ENCODE measurements around the gene SPDYE2B. TPM values are rescaled to one million over a fixed set of nuclear protein-coding genes. Genes with fewer than 3 reads are reported as not detected.
"Not testable (repeated sequence)": the region's sequence is repeated elsewhere in the genome, so short reads cannot be mapped to it uniquely, and the experiment has no call there.

SPDYE2B gene
- not detected in 2 replicates for total RNA-seq (ENCODE audit: low replicate concordance)
- long read RNA-seq, partial matches to known transcripts: 0 of 3 reads
- long read RNA-seq, other reads (novel, unspliced or antisense): 3 of 3 reads

GRCh38 chr7:102649924-102650323 is at the start of gene SPDYE2B:
Gene SPDYE2B (plus strand): TSS chr7:102650319. CDS start chr7:102652349, 2,030 bp downstream.
- not testable (repeated sequence) for H3K4me3 Mint-ChIP-seq; H3K27ac Mint-ChIP-seq; H3K27me3 Mint-ChIP-seq; H3K9me3 Mint-ChIP-seq; DNase-seq (ENCODE audit: extremely low spot score, unreplicated experiment); H3K4me1 Mint-ChIP-seq (ENCODE audit: unreplicated experiment); H3K36me3 Mint-ChIP-seq

- not testable (repeated sequence) for H3K36me3 Mint-ChIP-seq; H3K9me3 Mint-ChIP-seq; H3K27ac Mint-ChIP-seq; H3K4me1 Mint-ChIP-seq (ENCODE audit: unreplicated experiment); DNase-seq (ENCODE audit: extremely low spot score, unreplicated experiment); H3K4me3 Mint-ChIP-seq; H3K27me3 Mint-ChIP-seq
Observed at GRCh38 chr7:102602317-102602716, 47.8 kb upstream of the SPDYE2B start.

GRCh38 chr7:102604431-102605145 is 45.5 kb upstream of the SPDYE2B start:
- not testable (repeated sequence) for H3K36me3 Mint-ChIP-seq; H3K9me3 Mint-ChIP-seq; H3K27me3 Mint-ChIP-seq; H3K4me3 Mint-ChIP-seq; H3K27ac Mint-ChIP-seq; DNase-seq (ENCODE audit: extremely low spot score, unreplicated experiment); H3K4me1 Mint-ChIP-seq (ENCODE audit: unreplicated experiment)

GRCh38 chr7:102606848-102607247 is 43.3 kb upstream of the SPDYE2B start:
- not testable (repeated sequence) for H3K4me3 Mint-ChIP-seq; H3K27me3 Mint-ChIP-seq; H3K9me3 Mint-ChIP-seq; H3K4me1 Mint-ChIP-seq (ENCODE audit: unreplicated experiment); DNase-seq (ENCODE audit: extremely low spot score, unreplicated experiment); H3K27ac Mint-ChIP-seq; H3K36me3 Mint-ChIP-seq

GRCh38 chr7:102609734-102610133 is 40.4 kb upstream of the SPDYE2B start:
- DNase-seq (ENCODE audit: extremely low spot score, unreplicated experiment); H3K4me3 Mint-ChIP-seq; H3K4me1 Mint-ChIP-seq (ENCODE audit: unreplicated experiment); H3K9me3 Mint-ChIP-seq; H3K27ac Mint-ChIP-seq; H3K27me3 Mint-ChIP-seq; H3K36me3 Mint-ChIP-seq: not testable (repeated sequence)

- not testable (repeated sequence) for H3K9me3 Mint-ChIP-seq; DNase-seq (ENCODE audit: extremely low spot score, unreplicated experiment); H3K4me3 Mint-ChIP-seq; H3K27me3 Mint-ChIP-seq; H3K27ac Mint-ChIP-seq; H3K4me1 Mint-ChIP-seq (ENCODE audit: unreplicated experiment); H3K36me3 Mint-ChIP-seq
Observed at GRCh38 chr7:102610441-102610840, 39.7 kb upstream of the SPDYE2B start.

- H3K36me3 Mint-ChIP-seq; H3K4me1 Mint-ChIP-seq (ENCODE audit: unreplicated experiment); H3K9me3 Mint-ChIP-seq; DNase-seq (ENCODE audit: extremely low spot score, unreplicated experiment); H3K4me3 Mint-ChIP-seq; H3K27ac Mint-ChIP-seq; H3K27me3 Mint-ChIP-seq: not testable (repeated sequence)
Observed at GRCh38 chr7:102611013-102611674, 39.0 kb upstream of the SPDYE2B start.

- DNase-seq (ENCODE audit: extremely low spot score, unreplicated experiment): peak; percentile 68
- H3K4me3 Mint-ChIP-seq: not testable (repeated sequence)
Observed at GRCh38 chr7:102611675-102612325, 38.3 kb upstream of the SPDYE2B start.

GRCh38 chr7:102613575-102614345 is 36.4 kb upstream of the SPDYE2B start:
- not testable (repeated sequence) for H3K9me3 Mint-ChIP-seq; DNase-seq (ENCODE audit: extremely low spot score, unreplicated experiment); H3K4me3 Mint-ChIP-seq; H3K4me1 Mint-ChIP-seq (ENCODE audit: unreplicated experiment); H3K36me3 Mint-ChIP-seq; H3K27me3 Mint-ChIP-seq; H3K27ac Mint-ChIP-seq

More at GRCh38 chr7:102611675-102612325, 38.3 kb upstream of the SPDYE2B start:
- H3K9me3 Mint-ChIP-seq; H3K4me1 Mint-ChIP-seq (ENCODE audit: unreplicated experiment); H3K27me3 Mint-ChIP-seq; H3K36me3 Mint-ChIP-seq; H3K27ac Mint-ChIP-seq: not testable (repeated sequence)

GRCh38 chr7:102614346-102614697 is 35.8 kb upstream of the SPDYE2B start:
- H3K27me3 Mint-ChIP-seq; H3K27ac Mint-ChIP-seq; H3K4me1 Mint-ChIP-seq (ENCODE audit: unreplicated experiment); DNase-seq (ENCODE audit: extremely low spot score, unreplicated experiment); H3K9me3 Mint-ChIP-seq; H3K4me3 Mint-ChIP-seq; H3K36me3 Mint-ChIP-seq: not testable (repeated sequence)

GRCh38 chr7:102614873-102615272 is 35.2 kb upstream of the SPDYE2B start:
- not testable (repeated sequence) for H3K27me3 Mint-ChIP-seq

GRCh38 chr7:102615930-102616329 is 34.2 kb upstream of the SPDYE2B start:
- not testable (repeated sequence) for H3K4me3 Mint-ChIP-seq; H3K4me1 Mint-ChIP-seq (ENCODE audit: unreplicated experiment)

More at GRCh38 chr7:102614873-102615272, 35.2 kb upstream of the SPDYE2B start:
- H3K4me3 Mint-ChIP-seq; H3K4me1 Mint-ChIP-seq (ENCODE audit: unreplicated experiment); H3K27ac Mint-ChIP-seq; H3K36me3 Mint-ChIP-seq; DNase-seq (ENCODE audit: extremely low spot score, unreplicated experiment); H3K9me3 Mint-ChIP-seq: not testable (repeated sequence)

GRCh38 chr7:102616507-102617125 is 33.5 kb upstream of the SPDYE2B start, which contains the start of gene RASA4:
Gene RASA4 (minus strand): TSS chr7:102616756. CDS start chr7:102616689, 67 bp downstream.
- not testable (repeated sequence) for DNase-seq (ENCODE audit: extremely low spot score, unreplicated experiment); H3K27ac Mint-ChIP-seq; H3K36me3 Mint-ChIP-seq; H3K9me3 Mint-ChIP-seq; H3K4me1 Mint-ChIP-seq (ENCODE audit: unreplicated experiment); H3K27me3 Mint-ChIP-seq; H3K4me3 Mint-ChIP-seq

More at GRCh38 chr7:102615930-102616329, 34.2 kb upstream of the SPDYE2B start:
- H3K36me3 Mint-ChIP-seq; H3K27ac Mint-ChIP-seq; DNase-seq (ENCODE audit: extremely low spot score, unreplicated experiment); H3K9me3 Mint-ChIP-seq; H3K27me3 Mint-ChIP-seq: not testable (repeated sequence)

Measured in type B pancreatic cell (in vitro differentiated cells).